IMR-90 (cell line): ENCODE measurements around the gene RPL41. TPM values are rescaled to one million over a fixed set of nuclear protein-coding genes. Genes with fewer than 3 reads are reported as not detected.

ENCODE experiments used
- ATAC-seq: fragments of 200-7000 bp; cut with Tn5 transposase; 2 replicates; pipeline ENCODE4 v1.9.1; 2020; ENCODE audit warnings: low read depth, mild to moderate bottlenecking, moderate library complexity
- BruUV-seq: library from RNA; stranded (reverse); fragments of 400-500 nt; replicated peaks from 2 replicates; lab custom pipeline; 2021; lab: Mats Ljungman, UMichigan
- CTCF ChIA-PET: fragments of 300-600 bp; formaldehyde crosslinking; extraction: SDS; loops from one replicate; lab custom pipeline; 2021; ENCODE audit warnings: antibody characterized with exemption; lab: Yijun Ruan, JAX
- POLR2A ChIA-PET: fragments of 300-600 bp; sonication (Branson Sonifier 250); formaldehyde crosslinking; loops from one replicate; lab custom pipeline; 2022; ENCODE audit warnings: antibody characterized with exemption; ENCODE audit not compliant: unreplicated experiment; lab: Charles Lee
- DNase-seq: peaks from one replicate; pipeline ENCODE4 v3.0.0; 2013
- H2AFZ ChIP-seq: replicated peaks from 2 replicates; pipeline ENCODE3; 2013; ENCODE audit warnings: low read length, mild to moderate bottlenecking; ENCODE audit not compliant: poor library complexity
- H2AK5ac ChIP-seq: 2 replicates; pipeline ENCODE4 v1.6.1; 2013; ENCODE audit warnings: low read depth, low read length, inconsistent platforms
- H2AK9ac ChIP-seq: replicated peaks from 2 replicates; pipeline ENCODE3; 2013; ENCODE audit warnings: mild to moderate bottlenecking, low read depth, low read length, moderate library complexity; ENCODE audit not compliant: poor library complexity
- H2BK120ac ChIP-seq: 2 replicates; pipeline ENCODE4 v1.6.1; 2013; ENCODE audit warnings: low read depth, low read length, inconsistent platforms
- H2BK15ac ChIP-seq: 3 replicates; pipeline ENCODE4 v1.6.1; 2013; ENCODE audit warnings: low read depth, low read length, inconsistent platforms
- H2BK20ac ChIP-seq: 2 replicates; pipeline ENCODE4 v1.6.1; 2013; ENCODE audit warnings: low read depth, mild to moderate bottlenecking, inconsistent platforms, low read length, moderate library complexity
- H2BK5ac ChIP-seq: 2 replicates; pipeline ENCODE4 v1.6.1; 2013; ENCODE audit warnings: mild to moderate bottlenecking, low read depth, low read length, inconsistent platforms; ENCODE audit not compliant: poor library complexity, severe bottlenecking
- H3K14ac ChIP-seq: replicated peaks from 2 replicates; pipeline ENCODE4 v1.6.1; 2013; ENCODE audit warnings: low read depth, low read length, inconsistent platforms
- H3K18ac ChIP-seq: 2 replicates; pipeline ENCODE4 v1.6.1; 2013; ENCODE audit warnings: low read depth, low read length, control low read depth
- H3K23ac ChIP-seq: 2 replicates; pipeline ENCODE4 v1.6.1; 2013; ENCODE audit warnings: low read depth, low read length, inconsistent platforms
- H3K27ac ChIP-seq: 2 replicates; pipeline ENCODE4 v1.5.1; 2013; ENCODE audit warnings: mild to moderate bottlenecking, control low read depth, low read length; ENCODE audit not compliant: insufficient read depth
- H3K27me3 ChIP-seq: 2 replicates; pipeline ENCODE4 v1.6.1; 2013; ENCODE audit warnings: low read length; ENCODE audit not compliant: control insufficient read depth, insufficient read depth
- H3K36me3 ChIP-seq: 2 replicates; pipeline ENCODE4 v1.6.1; 2013; ENCODE audit warnings: low read length, mixed read lengths; ENCODE audit not compliant: control insufficient read depth, insufficient read depth
- H3K4ac ChIP-seq: 2 replicates; pipeline ENCODE4 v1.6.1; 2013; ENCODE audit warnings: low read depth, low read length, inconsistent platforms
- H3K4me1 ChIP-seq: 2 replicates; pipeline ENCODE4 v1.6.1; 2013; ENCODE audit warnings: low read length, mixed read lengths; ENCODE audit not compliant: control insufficient read depth, insufficient read depth
- H3K4me2 ChIP-seq: 2 replicates; pipeline ENCODE4 v1.6.1; 2013; ENCODE audit warnings: low read depth, mild to moderate bottlenecking, control low read depth, low read length, moderate library complexity
- H3K4me3 ChIP-seq: 2 replicates; pipeline ENCODE4 v1.5.1; 2013; ENCODE audit warnings: low read depth, mild to moderate bottlenecking, control low read depth, low read length, moderate library complexity; ENCODE audit not compliant: insufficient read depth
- H3K56ac ChIP-seq: 2 replicates; pipeline ENCODE4 v1.6.1; 2013; ENCODE audit warnings: low read length, inconsistent platforms; ENCODE audit not compliant: insufficient read depth; ENCODE audit errors: extremely low read depth
- H3K79me1 ChIP-seq, 2 experiments: 2 replicates each; pipeline ENCODE4 v1.6.1; 2013; ENCODE audit warnings: low read length in 2 of 2, inconsistent platforms in 1 of 2, low read depth in 1 of 2
- H3K9ac ChIP-seq: 2 replicates; pipeline ENCODE4 v1.6.1; 2013; ENCODE audit warnings: low read depth, low read length, control low read depth
- H3K9me1 ChIP-seq: 2 replicates; pipeline ENCODE4 v1.6.1; 2013; ENCODE audit warnings: low read length, inconsistent platforms; ENCODE audit not compliant: insufficient read depth
- H3K9me3 ChIP-seq: 2 replicates; pipeline ENCODE4 v1.6.1; 2013; ENCODE audit warnings: low read length; ENCODE audit not compliant: control insufficient read depth, insufficient read depth
- H4K20me1 ChIP-seq: 2 replicates; pipeline ENCODE4 v1.6.1; 2013; ENCODE audit warnings: low read length, inconsistent platforms; ENCODE audit not compliant: insufficient read depth
- H4K5ac ChIP-seq: 2 replicates; pipeline ENCODE4 v1.6.1; 2013; ENCODE audit warnings: mild to moderate bottlenecking, low read depth, low read length, control low read depth
- H4K8ac ChIP-seq, 2 experiments: 2 replicates each; pipeline ENCODE4 v1.6.1; 2013; ENCODE audit warnings: low read depth in 2 of 2, low read length in 2 of 2, control low read depth in 1 of 2, inconsistent platforms in 1 of 2
- H4K91ac ChIP-seq: 2 replicates; pipeline ENCODE4 v1.6.1; 2013; ENCODE audit warnings: low read depth, low read length, inconsistent platforms; ENCODE audit not compliant: insufficient read depth
- CHD1 ChIP-seq: IDR thresholded peaks from 2 replicates; pipeline ENCODE4 v1.6.1; 2012; ENCODE audit warnings: low read depth, low read length, improper control_type of control experiment
- ELK1 ChIP-seq: fragments of 150-350 bp; IDR thresholded peaks from 2 replicates; pipeline ENCODE4 v1.6.1; 2016; ENCODE audit warnings: low read depth, mild to moderate bottlenecking, low read length, moderate library complexity, borderline replicate concordance
- FOS ChIP-seq: fragments of 150-350 bp; IDR thresholded peaks from 2 replicates; pipeline ENCODE4 v1.6.1; 2016; ENCODE audit warnings: low read depth, low read length
- MAFK ChIP-seq: IDR thresholded peaks from 2 replicates; pipeline ENCODE4 v1.6.1; 2012; ENCODE audit warnings: low read depth, low read length, improper control_type of control experiment
- MAZ ChIP-seq: IDR thresholded peaks from 2 replicates; pipeline ENCODE4 v1.6.1; 2012; ENCODE audit warnings: low read depth, mild to moderate bottlenecking, low read length, improper control_type of control experiment, moderate library complexity, borderline replicate concordance
- WGBS, 2 experiments: methylation state at CpG; one replicate each; pipeline versions ENCODE4 v1.1.5 to v1.1.7; 2013; ENCODE audit warnings: missing lambda C conversion rate in 2 of 2; ENCODE audit not compliant: insufficient read length in 1 of 2; ENCODE audit errors: extremely low coverage in 2 of 2; 5-methylcytosine and 5-hydroxymethylcytosine counted together
- dilution Hi-C: fragments of 300-500 bp; cut with HindIII; formaldehyde crosslinking; loops from one replicate; pipeline ENCODE4 v1.14.3; 2018; ENCODE audit warnings: low sequenced_read_pairs; ENCODE audit not compliant: unreplicated experiment
- in situ Hi-C: fragments of 300-500 bp; cut with MboI; formaldehyde crosslinking; loops from 3 replicates; pipeline ENCODE4 v1.14.3; 2019; ENCODE audit warnings: low sequenced_read_pairs, inconsistent platforms, mixed read lengths
- intact Hi-C: fragments of 100-400 bp; cut with micrococcal nuclease; formaldehyde crosslinking; loops from 2 replicates; pipeline ENCODE4 v1.10.0; 2022
- polyA plus RNA-seq, 3 experiments: library from polyadenylated mRNA; depleted of rRNA; stranded (reverse); fragments of >200 nt; gene quantifications; 2 replicates each; pipeline ENCODE4 v1.2.3, GENCODE V29; 2012; ENCODE audit warnings: low replicate concordance in 1 of 3
- total RNA-seq: library from RNA; depleted of rRNA; stranded (reverse); fragments of >200 nt; gene quantifications from 2 replicates; pipeline ENCODE4 v1.2.3, GENCODE V29; 2012

Gene RPL41
- total and polyA plus RNA-seq, 2 of the 4 experiments (the other 2 are of a cell fraction) = 1,119 to 9,394 TPM

DNA sequence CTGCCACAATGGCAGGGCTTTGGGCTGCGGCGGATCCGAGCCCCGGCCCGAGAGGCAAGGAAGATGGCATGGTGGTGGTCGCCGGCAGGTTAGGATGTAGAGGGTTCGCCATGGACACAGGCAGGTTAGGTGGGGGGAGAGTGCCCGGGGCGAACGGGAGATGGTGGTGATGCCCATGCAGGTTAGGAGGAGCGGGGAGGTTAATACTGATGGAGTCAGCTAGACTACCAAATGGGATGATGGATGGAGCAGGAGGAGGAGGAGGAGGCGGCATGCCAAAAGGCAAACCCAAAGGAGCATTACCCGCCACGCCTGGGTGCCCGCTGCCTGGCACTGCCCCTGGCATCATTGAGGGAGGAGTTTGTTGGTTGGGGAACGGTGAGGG lies 47.9 kb downstream of the RPL41 start:
- no peak overlapping the region for H2AK9ac ChIP-seq
- H3K4ac ChIP-seq = no peak overlapping the region
- intact Hi-C loops (no loop called here), dilution Hi-C loops (no loop called here), in situ Hi-C loops (no loop called here)
- ATAC-seq = no peak
- no peak overlapping the region for H2AK5ac ChIP-seq
- no peak overlapping the region for H4K91ac ChIP-seq
- no peak overlapping the region for H3K27ac ChIP-seq
- H2AFZ ChIP-seq = peak overlapping the region; percentile 54
- POLR2A ChIA-PET = no interaction called here
- no peak overlapping the region for H2BK20ac ChIP-seq
- no peak overlapping the region for H3K14ac ChIP-seq
- 96% methylated on average over 9 of the region's 17 CpGs; no CpG with 5 or more reads in 1 of the 2 experiments for WGBS, 2 experiments
- no peak overlapping the region for H3K4me2 ChIP-seq
- no peak overlapping the region for H3K18ac ChIP-seq
- DNase-seq = no peak
- no TSS peak for BruUV-seq
- peaks cover 83% of the 10 kb centered on the region for H3K36me3 ChIP-seq
- no peak overlapping the region for H4K8ac ChIP-seq
- H2BK5ac ChIP-seq = no peak overlapping the region
- peaks cover 14 to 49% of the 10 kb centered on the region in 2 experiments for H3K79me1 ChIP-seq
- no peak overlapping the region for H2BK15ac ChIP-seq
- H2BK120ac ChIP-seq = no peak overlapping the region
- no peak overlapping the region for H4K5ac ChIP-seq
- TF ChIP-seq FOS (no peak), CHD1 (no peak), ELK1 (no peak), MAZ (no peak), MAFK (no peak)
- no peak overlapping the region for H3K56ac ChIP-seq
- H3K9me1 ChIP-seq = no peaks in the 10 kb centered on the region; the same call in 1 of the 2 replicates
- no peak overlapping the region for H3K23ac ChIP-seq
- CTCF ChIA-PET = interaction anchor here (0.6 kb wide), 1 partner anchor 10 kb away, joined by 3 read pairs; no protein-coding TSS in a partner anchor
- no peaks in the 10 kb centered on the region for H3K9me3 ChIP-seq
- H3K27me3 ChIP-seq = no peaks in the 10 kb centered on the region
- peaks cover 13% of the 10 kb centered on the region for H3K4me1 ChIP-seq
- H3K4me3 ChIP-seq = no peak overlapping the region
- H3K9ac ChIP-seq = no peak overlapping the region
- H4K20me1 ChIP-seq = peaks cover 59% of the 10 kb centered on the region
